ENCODE measurements around the gene WFIKKN1. TPM values are rescaled to one million over a fixed set of nuclear protein-coding genes. Genes with fewer than 3 reads are reported as not detected.

WFIKKN1 gene
- total and polyA plus RNA-seq, 2 experiments from 2014 or later = 79.6 to 125 TPM

DNA sequence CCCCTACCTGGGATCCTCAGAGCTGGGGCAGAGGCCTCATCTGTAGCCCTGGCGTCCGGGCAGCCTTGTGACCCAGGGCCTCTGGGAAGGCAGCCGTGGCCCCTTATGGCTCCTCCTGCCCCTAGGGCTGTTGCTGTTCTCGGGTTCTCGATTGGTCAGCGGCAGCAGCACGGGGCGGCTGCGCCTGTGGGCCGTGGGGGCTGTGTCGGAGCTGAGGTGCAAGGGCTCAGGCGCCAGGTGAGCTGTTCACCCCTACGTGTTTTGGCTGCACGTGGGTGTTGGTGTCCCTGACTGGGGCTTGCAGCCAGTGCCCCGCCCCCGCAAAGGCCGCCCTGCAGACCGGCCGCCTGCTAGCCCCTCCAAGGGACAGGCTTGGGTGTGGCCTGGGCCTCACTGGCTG, 31.3 kb downstream of the WFIKKN1 start:
- Histone ChIP-seq H3K4me3 (no peak overlapping the region), H3K27ac (no peak overlapping the region), H3K36me3 (no peaks in the 10 kb centered on the region), H3K9me3 (ENCODE audit: low read depth) (no peaks in the 10 kb centered on the region), H3K27me3 (no peaks in the 10 kb centered on the region), H3K4me1 (ENCODE audit: low read depth) (no peaks in the 10 kb centered on the region)
- TF ChIP-seq, protein P1, sequence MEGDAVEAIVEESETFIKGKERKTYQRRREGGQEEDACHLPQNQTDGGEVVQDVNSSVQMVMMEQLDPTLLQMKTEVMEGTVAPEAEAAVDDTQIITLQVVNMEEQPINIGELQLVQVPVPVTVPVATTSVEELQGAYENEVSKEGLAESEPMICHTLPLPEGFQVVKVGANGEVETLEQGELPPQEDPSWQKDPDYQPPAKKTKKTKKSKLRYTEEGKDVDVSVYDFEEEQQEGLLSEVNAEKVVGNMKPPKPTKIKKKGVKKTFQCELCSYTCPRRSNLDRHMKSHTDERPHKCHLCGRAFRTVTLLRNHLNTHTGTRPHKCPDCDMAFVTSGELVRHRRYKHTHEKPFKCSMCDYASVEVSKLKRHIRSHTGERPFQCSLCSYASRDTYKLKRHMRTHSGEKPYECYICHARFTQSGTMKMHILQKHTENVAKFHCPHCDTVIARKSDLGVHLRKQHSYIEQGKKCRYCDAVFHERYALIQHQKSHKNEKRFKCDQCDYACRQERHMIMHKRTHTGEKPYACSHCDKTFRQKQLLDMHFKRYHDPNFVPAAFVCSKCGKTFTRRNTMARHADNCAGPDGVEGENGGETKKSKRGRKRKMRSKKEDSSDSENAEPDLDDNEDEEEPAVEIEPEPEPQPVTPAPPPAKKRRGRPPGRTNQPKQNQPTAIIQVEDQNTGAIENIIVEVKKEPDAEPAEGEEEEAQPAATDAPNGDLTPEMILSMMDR (IDR thresholded peaks at IDR 0.05; ENCODE audit: low read depth, low read length) = no peak
- no peak for DNase-seq (ENCODE audit: low read depth in 1 of 2, low spot score in 1 of 2)

DNA sequence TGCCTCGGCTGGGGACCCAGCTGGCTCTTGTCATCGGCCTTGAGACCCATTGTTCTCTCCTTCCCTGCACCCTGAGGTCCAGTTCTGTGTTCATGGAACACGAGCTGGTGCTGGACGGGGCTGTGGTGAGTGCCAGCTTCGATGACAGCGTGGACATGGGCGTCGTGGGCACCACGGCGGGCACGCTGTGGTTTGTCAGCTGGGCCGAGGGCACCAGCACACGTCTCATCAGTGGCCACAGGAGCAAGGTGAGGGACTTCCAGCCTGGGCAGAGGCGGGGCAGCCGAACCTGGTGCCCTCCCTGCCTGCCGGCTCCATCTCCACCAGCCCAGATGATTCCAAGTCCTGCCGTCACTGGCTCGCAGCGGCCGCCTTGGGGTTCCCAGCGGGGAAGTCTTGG, 31.8 kb downstream of the WFIKKN1 start:
- H3K27me3 ChIP-seq = no peaks in the 10 kb centered on the region
- TF ChIP-seq, protein P1 (IDR thresholded peaks at IDR 0.05; ENCODE audit: low read depth, low read length) = no peak

DNA sequence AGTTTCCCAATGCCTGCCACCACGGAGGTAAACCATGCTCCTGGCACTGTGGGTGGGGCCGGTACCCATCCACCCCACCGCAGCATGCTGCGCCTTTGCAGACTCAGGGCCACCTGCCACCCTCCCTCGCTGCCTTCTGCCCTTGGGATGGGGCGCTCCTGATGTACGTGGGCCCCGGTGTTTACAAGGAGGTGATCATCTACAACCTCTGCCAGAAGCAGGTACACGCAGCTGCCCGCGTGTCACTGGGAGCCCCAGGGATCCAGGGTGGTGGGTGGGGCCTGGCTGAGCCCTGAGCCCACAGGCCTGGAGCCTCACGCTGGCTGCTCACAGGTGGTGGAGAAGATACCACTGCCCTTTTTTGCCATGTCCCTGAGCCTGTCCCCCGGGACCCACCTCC, 35.8 kb downstream of the WFIKKN1 start:
- DNase-seq (ENCODE audit: low read depth in 1 of 2, low spot score in 1 of 2) = no peak
- TF ChIP-seq, protein P1 (IDR thresholded peaks at IDR 0.05; ENCODE audit: low read depth, low read length) = no peak
- H3K4me3 ChIP-seq = no peak overlapping the region
- no peak overlapping the region for H3K27ac ChIP-seq
- H3K4me1 ChIP-seq (ENCODE audit: low read depth) = no peaks in the 10 kb centered on the region
- H3K9me3 ChIP-seq (ENCODE audit: low read depth) = no peaks in the 10 kb centered on the region
- H3K27me3 ChIP-seq = no peaks in the 10 kb centered on the region
- H3K36me3 ChIP-seq = peaks cover 22% of the 10 kb centered on the region

More for the DNA sequence above, 31.8 kb downstream of the WFIKKN1 start:
- no peak overlapping the region for H3K4me3 ChIP-seq
- H3K27ac ChIP-seq = no peak overlapping the region
- H3K9me3 ChIP-seq (ENCODE audit: low read depth) = no peaks in the 10 kb centered on the region
- no peaks in the 10 kb centered on the region for H3K4me1 ChIP-seq (ENCODE audit: low read depth)
- no peak for DNase-seq (ENCODE audit: low read depth in 1 of 2, low spot score in 1 of 2)
- H3K36me3 ChIP-seq = no peaks in the 10 kb centered on the region

DNA sequence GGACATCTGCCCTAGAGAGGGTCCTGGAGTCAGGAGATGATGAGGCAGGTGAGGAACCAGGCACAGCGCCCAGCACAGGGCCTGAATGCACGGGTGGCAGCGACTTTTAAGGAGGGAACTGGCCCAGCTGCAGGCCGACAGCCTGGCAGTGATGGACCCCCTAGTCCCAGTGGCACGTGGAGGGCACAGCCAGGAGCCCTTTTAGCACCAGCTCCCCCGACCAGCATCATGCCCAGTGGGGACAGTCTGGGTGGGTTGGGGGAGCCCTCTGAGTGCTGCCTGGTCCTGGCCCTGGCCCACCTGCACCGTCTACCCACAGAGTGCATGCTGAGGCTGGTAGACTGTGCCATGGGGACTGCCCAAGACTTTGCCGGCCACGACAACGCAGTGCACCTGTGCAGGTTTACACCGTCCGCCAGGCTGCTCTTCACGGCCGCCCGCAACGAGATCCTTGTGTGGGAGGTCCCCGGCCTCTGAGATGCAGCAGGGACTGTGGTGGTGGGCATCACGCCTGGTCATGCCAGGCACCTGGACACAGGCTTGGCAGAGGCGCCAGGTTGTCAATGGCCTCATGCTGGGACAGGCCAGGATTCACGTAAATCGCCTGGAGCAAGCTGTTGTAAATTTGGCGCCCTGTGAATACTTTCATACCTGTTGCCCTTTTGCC, 36.5 kb downstream of the WFIKKN1 start:
- Histone ChIP-seq H3K9me3 (ENCODE audit: low read depth) (no peaks in the 10 kb centered on the region), H3K4me1 (ENCODE audit: low read depth) (no peaks in the 10 kb centered on the region), H3K27me3 (no peaks in the 10 kb centered on the region), H3K27ac (no peak overlapping the region), H3K36me3 (peaks cover 27% of the 10 kb centered on the region), H3K4me3 (no peak overlapping the region)
- TF ChIP-seq, protein P1 (IDR thresholded peaks at IDR 0.05; ENCODE audit: low read depth, low read length) = no peak
- no peak for DNase-seq (ENCODE audit: low read depth in 1 of 2, low spot score in 1 of 2)

DNA sequence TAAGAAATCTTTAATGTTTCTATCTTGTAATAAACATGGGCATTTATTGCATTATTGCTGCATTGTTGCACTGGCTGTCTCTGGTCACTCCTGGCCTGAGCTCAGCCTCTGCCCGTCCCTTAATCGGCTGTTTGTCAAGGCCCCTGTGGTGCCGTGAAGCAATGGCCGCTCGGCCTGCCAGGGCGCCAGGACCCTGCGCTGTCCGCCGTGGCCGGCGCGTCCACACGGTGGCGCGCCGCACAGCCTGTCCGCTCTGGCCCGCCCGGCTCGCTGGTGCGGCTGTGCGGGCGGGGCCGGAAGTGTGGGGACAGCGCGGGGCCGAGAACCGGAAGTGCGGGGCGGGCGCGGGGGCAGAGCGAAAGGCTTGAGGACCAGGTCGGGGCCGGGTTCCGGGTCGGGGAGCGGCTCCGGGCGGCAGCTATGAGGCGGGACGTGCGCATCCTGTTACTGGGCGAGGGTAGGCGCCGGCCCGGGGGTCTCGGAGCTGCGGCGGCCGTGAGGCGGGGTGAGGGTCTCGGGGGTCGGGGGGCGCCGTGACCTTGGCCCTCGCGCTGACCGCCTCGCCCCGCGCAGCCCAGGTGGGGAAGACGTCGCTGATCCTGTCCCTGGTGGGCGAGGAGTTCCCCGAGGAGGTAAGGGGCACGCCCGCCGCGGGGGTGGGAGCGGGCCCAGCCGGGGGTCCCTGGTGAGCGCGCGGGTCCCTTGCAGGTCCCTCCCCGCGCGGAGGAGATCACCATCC, 37.2 kb downstream of the WFIKKN1 start, which contains the start of gene RHOT2:
Gene RHOT2 (plus strand): TSS at position 353 of the 739 bp plus-strand sequence. CDS start 68 bp downstream, at position 421.
- H3K27ac ChIP-seq = peak within 1 kb of the TSS; percentile 44
- peaks cover 34% of the 10 kb centered on the region for H3K36me3 ChIP-seq
- H3K4me3 ChIP-seq = peak within 1 kb of the TSS; percentile 85
- TF ChIP-seq, protein P1 (IDR thresholded peaks at IDR 0.05; ENCODE audit: low read depth, low read length) = peak; percentile 67
- no peaks in the 10 kb centered on the region for H3K9me3 ChIP-seq (ENCODE audit: low read depth)
- no peaks in the 10 kb centered on the region for H3K27me3 ChIP-seq
- DNase-seq (ENCODE audit: low read depth in 1 of 2, low spot score in 1 of 2) = peak; percentile 94 to 96
- H3K4me1 ChIP-seq (ENCODE audit: low read depth) = no peaks in the 10 kb centered on the region
